Kidney (tissue), 14 donors: Measurements from ENCODE around the gene PHACTR1. TPM values are rescaled to one million over a fixed set of nuclear protein-coding genes. Genes with fewer than 3 reads are reported as not detected.

Experiments
- DNase-seq, 5 donors: peaks; one replicate each; pipeline ENCODE4 v3.0.0-alpha.2; 2013 to 2020
- FAIRE-seq: peaks from 2 replicates; lab custom pipeline; 2012; peaks lifted over from hg19 to GRCh38; lab: Jason Lieb, UNC
- H3K27ac ChIP-seq, 2 donors: one replicate each; pipeline ENCODE4 v1.7.0; 2013; ENCODE audit warnings: low read depth in 2 of 2, low read length in 2 of 2, inconsistent platforms in 1 of 2
- H3K27me3 ChIP-seq: one replicate; pipeline ENCODE4 v1.7.1; 2013; ENCODE audit warnings: low read length, inconsistent platforms; ENCODE audit not compliant: control insufficient read depth, insufficient read depth
- H3K36me3 ChIP-seq, 3 donors: one replicate each; pipeline versions ENCODE4 v1.7.0 to v1.7.1; 2013; ENCODE audit warnings: low read length in 3 of 3, control low read depth in 1 of 3, inconsistent platforms in 1 of 3; ENCODE audit not compliant: insufficient read depth in 3 of 3, control insufficient read depth in 2 of 3
- H3K4me1 ChIP-seq, 3 donors: one replicate each; pipeline versions ENCODE4 v1.7.0 to v1.7.1; 2013; ENCODE audit warnings: low read length in 3 of 3, inconsistent platforms in 1 of 3, low read depth in 1 of 3; ENCODE audit not compliant: control insufficient read depth in 2 of 3, insufficient read depth in 2 of 3
- H3K4me3 ChIP-seq, 3 donors: one replicate each; pipeline versions ENCODE4 v1.7.0 to v1.8.1; 2013; ENCODE audit warnings: low read length in 3 of 3, control low read depth in 1 of 3, inconsistent platforms in 1 of 3
- H3K9ac ChIP-seq, 3 donors: one replicate each; pipeline versions ENCODE4 v1.7.0 to v1.7.1; 2013; ENCODE audit warnings: low read length in 3 of 3, control low read depth in 1 of 3, inconsistent platforms in 1 of 3
- H3K9me3 ChIP-seq, 3 donors: one replicate each; pipeline versions ENCODE4 v1.7.0 to v1.7.1; 2013; ENCODE audit warnings: low read length in 3 of 3, control low read depth in 1 of 3, inconsistent platforms in 1 of 3; ENCODE audit not compliant: control insufficient read depth in 2 of 3, insufficient read depth in 1 of 3
- intact Hi-C: fragments of 100-400 bp; cut with DNase I; formaldehyde crosslinking; loops from one replicate; pipeline ENCODE4 v1.11.1; 2022
- polyA plus RNA-seq: library from polyadenylated mRNA; stranded (reverse); fragments of 350-450 nt; fragmentation: Illumina TruSeq; extraction: RNeasy Lipid Tissue Mini Kit (QIAGEN cat#74804); gene quantifications from one replicate; pipeline ENCODE4 v1.2.3, GENCODE V29; 2014; ENCODE audit warnings: low read depth, low replicate concordance; ENCODE audit not compliant: insufficient read depth
- total RNA-seq: library from RNA; stranded (reverse); fragmentation: NEBNext Ultra II Directional; extraction: Animal tissue kit (Norgen Biotek cat#: 25700); gene quantifications from one replicate; pipeline ENCODE4 v1.2.1, GENCODE V29; 2021
- TF ChIP-seq, protein P1 (sequence below): IDR thresholded peaks from 3 replicates; pipeline ENCODE4 v1.5.1; 2012; ENCODE audit warnings: mild to moderate bottlenecking, moderate library complexity, borderline replicate concordance; ENCODE audit not compliant: insufficient read depth; ENCODE audit errors: extremely low read depth
- donor health status: control.
- donor health status: control.
- donor health status: control.
- donor health status: control.
- donor health status: control.
- donor health status: DM: yes; HTN: yes; CAD: no.
- donor health status: Normal renal cell carcinoma (clear cell type).

The PHACTR1 gene
- total and polyA plus RNA-seq, 2 donors from 2014 or later: 3.3 to 33.6 TPM

DNA sequence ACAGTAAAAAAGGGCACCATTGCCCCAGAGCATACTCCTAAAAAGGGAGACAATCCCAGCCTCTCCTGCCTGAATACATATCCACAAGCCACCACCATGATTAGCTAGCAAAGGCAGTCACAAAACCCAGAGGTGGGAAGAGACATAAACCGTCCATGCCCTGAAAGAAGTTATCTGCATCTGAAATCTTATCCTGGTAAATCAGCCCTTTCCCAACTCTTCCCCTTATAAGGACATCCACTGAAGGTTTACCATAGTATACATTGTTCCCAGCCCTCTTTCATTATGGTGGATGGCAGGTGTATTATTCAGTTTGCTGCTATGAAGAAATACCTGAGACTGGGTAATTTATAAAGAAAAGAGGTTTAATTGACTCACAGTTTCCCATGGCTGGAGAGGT lies 516.5 kb downstream of the PHACTR1 start:
- TF ChIP-seq, protein P1, sequence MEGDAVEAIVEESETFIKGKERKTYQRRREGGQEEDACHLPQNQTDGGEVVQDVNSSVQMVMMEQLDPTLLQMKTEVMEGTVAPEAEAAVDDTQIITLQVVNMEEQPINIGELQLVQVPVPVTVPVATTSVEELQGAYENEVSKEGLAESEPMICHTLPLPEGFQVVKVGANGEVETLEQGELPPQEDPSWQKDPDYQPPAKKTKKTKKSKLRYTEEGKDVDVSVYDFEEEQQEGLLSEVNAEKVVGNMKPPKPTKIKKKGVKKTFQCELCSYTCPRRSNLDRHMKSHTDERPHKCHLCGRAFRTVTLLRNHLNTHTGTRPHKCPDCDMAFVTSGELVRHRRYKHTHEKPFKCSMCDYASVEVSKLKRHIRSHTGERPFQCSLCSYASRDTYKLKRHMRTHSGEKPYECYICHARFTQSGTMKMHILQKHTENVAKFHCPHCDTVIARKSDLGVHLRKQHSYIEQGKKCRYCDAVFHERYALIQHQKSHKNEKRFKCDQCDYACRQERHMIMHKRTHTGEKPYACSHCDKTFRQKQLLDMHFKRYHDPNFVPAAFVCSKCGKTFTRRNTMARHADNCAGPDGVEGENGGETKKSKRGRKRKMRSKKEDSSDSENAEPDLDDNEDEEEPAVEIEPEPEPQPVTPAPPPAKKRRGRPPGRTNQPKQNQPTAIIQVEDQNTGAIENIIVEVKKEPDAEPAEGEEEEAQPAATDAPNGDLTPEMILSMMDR: no peak
- Histone ChIP-seq H3K9me3 (no peaks in the 10 kb centered on the region), H3K9ac (no peak overlapping the region), H3K27ac (no peak overlapping the region), H3K4me1 (no peaks in the 10 kb centered on the region), H3K27me3 (no peaks in the 10 kb centered on the region), H3K36me3 (no peaks in the 10 kb centered on the region), H3K4me3 (no peak overlapping the region)
- intact Hi-C loops: no loop called here
- DNase-seq: no peak
- FAIRE-seq: no peak

- no peaks in the 10 kb centered on the region for H3K4me1 ChIP-seq
- TF ChIP-seq, protein P1: no peak
- FAIRE-seq (no peak), DNase-seq (no peak)
- no peaks in the 10 kb centered on the region for H3K9me3 ChIP-seq
- no peak overlapping the region for H3K27ac ChIP-seq
- no peak overlapping the region for H3K9ac ChIP-seq
- H3K4me3 ChIP-seq: no peak overlapping the region
- H3K36me3 ChIP-seq: no peaks in the 10 kb centered on the region
- H3K27me3 ChIP-seq: no peaks in the 10 kb centered on the region
- intact Hi-C loops: no loop called here
These were observed 517.6 kb downstream of the PHACTR1 start for GRCh38 chr6:13234130-13234529.

GRCh38 chr6:13235339-13235738 lies 518.8 kb downstream of the PHACTR1 start:
- intact Hi-C loops: no loop called here
- TF ChIP-seq, protein P1: no peak
- Histone ChIP-seq H3K4me3 (no peak overlapping the region), H3K9me3 (no peaks in the 10 kb centered on the region), H3K27ac (no peak overlapping the region), H3K9ac (no peak overlapping the region), H3K36me3 (no peaks in the 10 kb centered on the region), H3K27me3 (no peaks in the 10 kb centered on the region), H3K4me1 (no peaks in the 10 kb centered on the region)
- no peak for FAIRE-seq
- no peak for DNase-seq

GRCh38 chr6:13237318-13237717 lies 520.8 kb downstream of the PHACTR1 start:
- no peaks in the 10 kb centered on the region for H3K9me3 ChIP-seq
- no peak for FAIRE-seq
- no peaks in the 10 kb centered on the region for H3K27me3 ChIP-seq
- TF ChIP-seq, protein P1: no peak
- no peak overlapping the region for H3K9ac ChIP-seq
- no peak overlapping the region for H3K4me3 ChIP-seq
- H3K27ac ChIP-seq: no peak overlapping the region
- DNase-seq: no peak
- no peaks in the 10 kb centered on the region for H3K36me3 ChIP-seq
- intact Hi-C loops: no loop called here
- H3K4me1 ChIP-seq: no peaks in the 10 kb centered on the region
